SJCRH30 (cell line): ENCODE data around the gene CENPU. TPM values are rescaled to one million over a fixed set of nuclear protein-coding genes. Genes with fewer than 3 reads are reported as not detected.
"Not testable (repeated sequence)": the region's sequence is repeated elsewhere in the genome, so short reads cannot be mapped to it uniquely, and the experiment has no call there.

Source experiments
- DNase-seq, 2 experiments: peaks; one replicate each; pipeline ENCODE4 v3.0.0-alpha.2; 2015 to 2020
- H3K27ac ChIP-seq: fragments of 250-450 bp; sonication (Bioruptor Pico); 2 replicates; pipeline ENCODE4 v1.5.1; 2020; ENCODE audit warnings: mild to moderate bottlenecking, moderate library complexity
- H3K27me3 ChIP-seq: fragments of 250-450 bp; sonication (Bioruptor Pico); 2 replicates; pipeline ENCODE4 v1.5.1; 2020; ENCODE audit warnings: mild to moderate bottlenecking, moderate library complexity
- H3K36me3 ChIP-seq: fragments of 250-450 bp; sonication (Bioruptor Pico); 2 replicates; pipeline ENCODE4 v1.5.1; 2020; ENCODE audit warnings: mild to moderate bottlenecking, moderate library complexity
- H3K4me1 ChIP-seq: fragments of 250-450 bp; sonication (Bioruptor Pico); 2 replicates; pipeline ENCODE4 v1.5.1; 2020; ENCODE audit warnings: mild to moderate bottlenecking, moderate library complexity
- H3K4me3 ChIP-seq: fragments of 250-450 bp; sonication (Bioruptor Pico); 2 replicates; pipeline ENCODE4 v1.5.1; 2020; ENCODE audit warnings: mild to moderate bottlenecking, moderate library complexity
- H3K9me3 ChIP-seq: fragments of 250-450 bp; sonication (Bioruptor Pico); replicated peaks from 2 replicates; pipeline ENCODE4 v1.5.1; 2020; ENCODE audit warnings: mild to moderate bottlenecking, moderate library complexity
- total RNA-seq: library from RNA; depleted of rRNA; stranded (reverse); fragments of >200 nt; shearing (Covaris generic); gene quantifications from 2 replicates; pipeline ENCODE4 v1.2.3, GENCODE V29; 2014; rRNA removed

Gene CENPU, protein sequence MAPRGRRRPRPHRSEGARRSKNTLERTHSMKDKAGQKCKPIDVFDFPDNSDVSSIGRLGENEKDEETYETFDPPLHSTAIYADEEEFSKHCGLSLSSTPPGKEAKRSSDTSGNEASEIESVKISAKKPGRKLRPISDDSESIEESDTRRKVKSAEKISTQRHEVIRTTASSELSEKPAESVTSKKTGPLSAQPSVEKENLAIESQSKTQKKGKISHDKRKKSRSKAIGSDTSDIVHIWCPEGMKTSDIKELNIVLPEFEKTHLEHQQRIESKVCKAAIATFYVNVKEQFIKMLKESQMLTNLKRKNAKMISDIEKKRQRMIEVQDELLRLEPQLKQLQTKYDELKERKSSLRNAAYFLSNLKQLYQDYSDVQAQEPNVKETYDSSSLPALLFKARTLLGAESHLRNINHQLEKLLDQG
- 52.7 and 59.4 TPM in 2 replicates for total RNA-seq

GRCh38 chr4:184733654-184734524 lies at the start of gene CENPU:
Gene CENPU, minus strand, starts transcription at chr4:184734096. Its CDS starts 34 bp downstream, at chr4:184734062.
- H3K27me3 ChIP-seq = no peaks in the 10 kb centered on the region

GRCh38 chr4:184782731-184783373 lies 49.0 kb upstream of the CENPU start:
- Histone ChIP-seq H3K9me3 (no peaks in the 10 kb centered on the region), H3K4me1 (0 out of 2 replicates have a peak, but pooled peaks cover 2% of the 10 kb centered on the region), H3K4me3 (no peak overlapping the region), H3K36me3 (no peaks in the 10 kb centered on the region), H3K27me3 (no peaks in the 10 kb centered on the region), H3K27ac (no peak overlapping the region)
- peak in 1 of 2 experiments; percentile 19 for DNase-seq

More at GRCh38 chr4:184733654-184734524, at the start of gene CENPU:
- Histone ChIP-seq H3K4me3 (peak within 1 kb of the TSS; percentile 73), H3K4me1 (peaks cover 3% of the 10 kb centered on the region; the same call in 1 of the 2 replicates), H3K27ac (peak within 1 kb of the TSS; percentile 81), H3K36me3 (peaks cover 13% of the 10 kb centered on the region), H3K9me3 (no peaks in the 10 kb centered on the region)
- DNase-seq = peak; percentile 96 to 98

DNA sequence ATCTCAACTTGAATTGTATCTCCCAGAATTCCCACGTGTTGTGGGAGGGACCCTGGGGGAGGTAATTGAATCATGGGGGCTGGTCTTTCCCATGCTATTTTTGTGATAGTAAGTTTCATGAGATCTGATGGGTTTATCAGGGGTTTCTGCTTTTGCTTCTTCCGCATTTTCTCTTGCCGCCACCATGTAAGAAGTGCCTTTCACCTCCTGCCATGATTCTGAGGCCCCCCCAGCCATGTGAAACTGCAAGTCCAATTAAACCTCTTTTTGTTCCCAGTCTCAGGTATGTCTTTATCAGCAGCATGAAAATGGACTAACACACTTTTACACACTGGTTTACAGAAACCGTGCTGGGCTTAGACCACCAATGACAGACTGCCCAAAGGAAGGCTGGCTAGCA lies 45.3 kb upstream of the CENPU start:
- not testable (repeated sequence) for H3K4me1 ChIP-seq, H3K27me3 ChIP-seq, H3K27ac ChIP-seq, H3K36me3 ChIP-seq, H3K4me3 ChIP-seq, DNase-seq, H3K9me3 ChIP-seq

- Histone ChIP-seq H3K9me3 (no peaks in the 10 kb centered on the region), H3K27me3 (no peaks in the 10 kb centered on the region), H3K4me1 (0 out of 2 replicates have a peak, but pooled peaks cover 2% of the 10 kb centered on the region), H3K4me3 (no peak overlapping the region), H3K27ac (no peak overlapping the region), H3K36me3 (no peaks in the 10 kb centered on the region)
- DNase-seq = no peak
Measured at GRCh38 chr4:184778325-184778724, 44.4 kb upstream of the CENPU start.

GRCh38 chr4:184776821-184777220 lies 42.9 kb upstream of the CENPU start:
- Histone ChIP-seq H3K36me3 (no peaks in the 10 kb centered on the region), H3K27me3 (no peaks in the 10 kb centered on the region), H3K27ac (no peak overlapping the region), H3K4me3 (no peak overlapping the region), H3K9me3 (no peaks in the 10 kb centered on the region), H3K4me1 (no peaks in the 10 kb centered on the region)
- no peak for DNase-seq

- no peak for DNase-seq
- H3K27ac ChIP-seq = no peak overlapping the region
- H3K36me3 ChIP-seq = no peaks in the 10 kb centered on the region
- no peak overlapping the region for H3K4me3 ChIP-seq
- no peaks in the 10 kb centered on the region for H3K27me3 ChIP-seq
- H3K9me3 ChIP-seq = no peaks in the 10 kb centered on the region
- H3K4me1 ChIP-seq = no peaks in the 10 kb centered on the region
Measured at GRCh38 chr4:184775854-184776555, 42.1 kb upstream of the CENPU start.

DNA sequence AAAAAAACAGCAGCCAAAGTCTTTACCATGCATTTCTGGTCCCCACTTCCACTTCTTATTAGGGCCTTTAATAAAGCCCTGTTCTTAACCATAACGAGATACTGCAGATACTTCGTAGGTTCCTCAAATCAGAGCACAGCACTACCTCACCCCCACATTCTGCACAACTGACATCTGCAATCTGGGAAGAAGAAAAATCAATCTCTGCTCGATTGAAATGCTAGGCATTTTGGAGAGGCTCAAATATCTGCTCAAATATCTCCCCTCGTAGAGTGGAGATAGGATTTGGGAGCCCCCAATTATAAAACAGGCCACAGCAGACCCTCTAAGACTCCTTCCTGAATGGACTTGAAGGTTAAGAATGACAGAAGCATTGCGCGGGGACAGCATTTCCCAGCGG lies 40.3 kb upstream of the CENPU start:
- Histone ChIP-seq H3K4me3 (no peak overlapping the region), H3K36me3 (no peaks in the 10 kb centered on the region), H3K4me1 (no peaks in the 10 kb centered on the region), H3K27me3 (no peaks in the 10 kb centered on the region), H3K27ac (no peak overlapping the region), H3K9me3 (no peaks in the 10 kb centered on the region)
- DNase-seq = no peak

DNA sequence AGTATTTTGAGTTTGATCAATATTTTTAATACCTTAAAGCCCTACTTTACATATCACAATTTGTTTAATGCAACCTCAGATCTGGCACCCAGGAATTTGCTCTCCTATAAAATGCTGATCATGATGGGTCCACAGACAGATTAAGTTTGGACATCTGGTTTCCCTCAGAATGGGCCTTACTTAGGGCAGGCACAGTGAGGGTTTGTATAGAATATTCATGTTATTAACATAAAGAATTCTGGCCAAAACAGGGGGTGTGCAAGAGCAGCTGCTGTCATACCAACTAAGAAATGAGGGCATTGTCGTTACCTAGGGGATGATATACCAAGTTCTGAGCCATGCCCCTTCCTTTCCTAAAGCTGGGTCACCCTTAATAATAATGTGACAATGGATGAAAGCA lies 37.5 kb upstream of the CENPU start:
- Histone ChIP-seq H3K9me3 (no peaks in the 10 kb centered on the region), H3K27me3 (no peaks in the 10 kb centered on the region), H3K36me3 (no peaks in the 10 kb centered on the region), H3K4me1 (no peaks in the 10 kb centered on the region), H3K27ac (no peak overlapping the region), H3K4me3 (no peak overlapping the region)
- no peak for DNase-seq

DNA sequence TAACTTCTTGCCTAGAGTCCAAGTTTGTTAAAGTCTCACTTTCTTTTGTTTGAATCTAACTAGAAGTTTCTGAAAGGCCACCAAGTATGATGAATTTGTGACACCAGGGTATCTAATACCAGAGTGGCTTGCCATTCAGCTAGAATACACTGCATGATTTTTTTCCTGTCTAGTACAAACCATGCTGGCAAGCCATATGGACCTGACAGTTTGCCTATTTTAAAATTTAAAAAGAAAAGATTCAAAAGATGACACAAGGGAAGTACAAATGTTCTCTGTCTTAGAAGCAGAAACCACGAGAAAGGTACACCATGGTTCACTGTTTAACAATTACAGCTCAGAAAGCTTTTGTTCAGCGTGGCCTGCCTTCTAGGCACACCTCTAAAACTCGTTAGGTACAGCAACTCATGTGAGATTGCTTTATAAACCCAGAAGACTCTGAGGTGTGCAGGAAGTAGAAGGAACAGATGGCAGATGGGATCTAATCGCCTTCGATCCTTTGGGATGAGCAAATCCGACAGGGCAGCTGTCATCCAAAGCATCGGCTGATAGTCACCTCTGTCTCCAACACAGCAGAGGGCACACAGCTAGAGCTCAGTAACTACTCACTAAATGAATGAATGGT lies 35.4 kb upstream of the CENPU start:
- Histone ChIP-seq H3K4me1 (no peaks in the 10 kb centered on the region), H3K27ac (no peak overlapping the region), H3K4me3 (no peak overlapping the region), H3K36me3 (no peaks in the 10 kb centered on the region), H3K9me3 (no peaks in the 10 kb centered on the region), H3K27me3 (no peaks in the 10 kb centered on the region)
- no peak for DNase-seq

GRCh38 chr4:184768296-184768695 lies 34.4 kb upstream of the CENPU start:
- Histone ChIP-seq H3K36me3 (no peaks in the 10 kb centered on the region), H3K4me3 (no peak overlapping the region), H3K9me3 (no peaks in the 10 kb centered on the region), H3K27me3 (no peaks in the 10 kb centered on the region), H3K27ac (no peak overlapping the region), H3K4me1 (no peaks in the 10 kb centered on the region)
- DNase-seq = no peak

GRCh38 chr4:184766446-184766845 lies 32.5 kb upstream of the CENPU start:
- Histone ChIP-seq H3K4me3 (no peak overlapping the region), H3K9me3 (no peaks in the 10 kb centered on the region), H3K27me3 (no peaks in the 10 kb centered on the region), H3K27ac (no peak overlapping the region), H3K36me3 (no peaks in the 10 kb centered on the region), H3K4me1 (no peaks in the 10 kb centered on the region)
- DNase-seq = no peak

- Histone ChIP-seq H3K4me3 (no peak overlapping the region), H3K27me3 (no peaks in the 10 kb centered on the region), H3K36me3 (no peaks in the 10 kb centered on the region), H3K9me3 (no peaks in the 10 kb centered on the region), H3K27ac (no peak overlapping the region), H3K4me1 (no peaks in the 10 kb centered on the region)
- DNase-seq = no peak
Measured at GRCh38 chr4:184765473-184766340, 31.8 kb upstream of the CENPU start.

GRCh38 chr4:184764601-184765000 lies 30.7 kb upstream of the CENPU start:
- no peaks in the 10 kb centered on the region for H3K36me3 ChIP-seq
- no peaks in the 10 kb centered on the region for H3K9me3 ChIP-seq
- H3K4me3 ChIP-seq = no peak overlapping the region
- peaks cover 3% of the 10 kb centered on the region; the same call in 1 of the 2 replicates for H3K4me1 ChIP-seq
- H3K27me3 ChIP-seq = no peaks in the 10 kb centered on the region
- H3K27ac ChIP-seq = no peak overlapping the region
- no peak for DNase-seq
